ENCODE results near the gene ZNF668. TPM values are rescaled to one million over a fixed set of nuclear protein-coding genes. Genes with fewer than 3 reads are reported as not detected.

Gene ZNF668
- 10 to 100 TPM in 2 of 4 donors, 1 to 10 TPM in 2; 8.6 to 14.9 (median 10.7) TPM for total RNA-seq

DNA sequence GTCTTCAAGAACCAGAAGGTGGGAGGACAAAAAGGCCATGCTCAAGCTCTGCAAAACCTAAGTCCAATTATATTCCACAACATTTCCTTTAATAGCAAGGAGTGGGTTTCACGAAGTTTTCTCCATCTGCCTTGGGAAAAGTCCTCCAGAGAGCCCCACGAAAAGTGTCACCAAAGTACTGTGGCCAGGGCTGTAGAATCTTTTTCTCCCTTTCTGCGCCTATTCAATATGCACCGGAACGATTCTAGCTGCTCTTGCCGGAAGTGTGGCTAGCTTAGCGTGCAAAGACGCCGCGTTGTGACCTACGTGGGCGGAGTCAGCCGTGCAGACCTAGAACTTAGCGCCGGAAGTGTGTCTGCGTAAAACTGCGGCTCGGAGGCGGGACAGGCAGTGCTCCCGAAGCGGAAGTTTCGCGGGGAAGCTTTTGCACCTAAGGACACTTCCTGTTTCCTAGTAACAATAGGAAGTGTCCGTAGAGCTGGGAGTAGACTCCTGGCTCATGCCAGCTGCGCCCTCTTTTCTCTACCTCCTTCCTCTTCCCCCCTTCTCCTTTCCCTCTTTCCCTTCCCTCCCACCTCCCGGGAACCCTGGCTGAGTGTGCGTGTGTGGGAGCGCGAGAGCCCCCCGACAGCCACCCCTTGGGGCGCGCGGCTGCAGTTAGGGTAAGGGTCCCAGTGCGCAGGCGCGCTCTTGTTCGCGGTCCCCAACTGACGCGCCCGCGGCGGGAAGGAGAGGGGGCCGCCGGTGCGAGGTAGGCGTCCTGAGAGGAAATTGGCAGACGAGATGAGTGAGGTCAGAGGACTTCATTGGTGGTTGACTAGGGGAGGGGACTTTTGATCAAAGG is at the start of gene ZNF668, which contains the start of gene ZNF646:
Gene ZNF668 (minus strand): TSS at position 271 of the 844 bp plus-strand sequence. CDS start 9,781 bp downstream, outside the sequence.
Gene ZNF646 (plus strand): TSS at position 453 of the 844 bp plus-strand sequence. CDS start 1,903 bp downstream, outside the sequence.
- TF ChIP-seq CTCF (IDR thresholded peaks at IDR 0.05) (no peak), POLR2A (IDR thresholded peaks at IDR 0.05) (peak in 3 of 4 donors; percentile 56 to 73 (median 57))
- 0% methylated on average over 15 to 25 of the region's 48 CpGs for WGBS, 2 donors
- peak; percentile 92 for DNase-seq
- Histone ChIP-seq H3K27me3 (no peaks in the 10 kb centered on the region), H3K9me3 (no peaks in the 10 kb centered on the region), H3K4me1 (peaks cover 15 to 48% (median 23%) of the 10 kb centered on the region in 3 donors), H3K36me3 (peaks cover 25 to 33% (median 26%) of the 10 kb centered on the region in 3 donors), H3K27ac (peak within 1 kb of the TSS; percentile 95 to 99 (median 96)), H3K4me3 (peak within 1 kb of the TSS; percentile 92 to 97 (median 96))
- intact Hi-C loops (cut with DNase I), result no loop called here

GRCh38 chr16:31120129-31120528 is 46.1 kb upstream of the ZNF668 start:
- peak overlapping the region; percentile 52 to 99 (median 94) for H3K27ac ChIP-seq
- peaks cover 9 to 53% (median 25%) of the 10 kb centered on the region in 3 donors for H3K36me3 ChIP-seq
- no peak for DNase-seq
- no peaks in the 10 kb centered on the region for H3K27me3 ChIP-seq
- TF ChIP-seq POLR2A (IDR thresholded peaks at IDR 0.05), result no peak
- no peak for TF ChIP-seq CTCF (IDR thresholded peaks at IDR 0.05)
- H3K4me3 ChIP-seq, result no peak overlapping the region
- H3K9me3 ChIP-seq, result no peaks in the 10 kb centered on the region
- 90 to 93% methylated on average over 12 to 13 of the region's 16 CpGs for WGBS, 2 donors
- intact Hi-C loops (cut with DNase I), result no loop called here
- peaks cover 15 to 45% (median 18%) of the 10 kb centered on the region in 3 donors for H3K4me1 ChIP-seq

- Histone ChIP-seq H3K36me3 (peaks cover 9 to 43% (median 25%) of the 10 kb centered on the region in 3 donors), H3K4me3 (peak overlapping the region; percentile 47 to 88 (median 71)), H3K27ac (peak overlapping the region; percentile 90 to 99 (median 98)), H3K27me3 (no peaks in the 10 kb centered on the region), H3K4me1 (peaks cover 18 to 60% (median 20%) of the 10 kb centered on the region in 3 donors), H3K9me3 (no peaks in the 10 kb centered on the region)
- TF ChIP-seq CTCF (IDR thresholded peaks at IDR 0.05), result no peak
- TF ChIP-seq POLR2A (IDR thresholded peaks at IDR 0.05), result no peak
- intact Hi-C loops (cut with DNase I), result no loop called here
- 36% methylated on average over 9 of the region's 9 CpGs for WGBS, 2 donors
- DNase-seq, result no peak
Measured at GRCh38 chr16:31118223-31119155, 44.4 kb upstream of the ZNF668 start.

- peaks cover 9 to 35% (median 25%) of the 10 kb centered on the region in 3 donors for H3K36me3 ChIP-seq
- peaks cover 18 to 69% (median 25%) of the 10 kb centered on the region in 3 donors for H3K4me1 ChIP-seq
- TF ChIP-seq POLR2A (IDR thresholded peaks at IDR 0.05) (peak in 3 of 4 donors; percentile 69 to 90 (median 89)), CTCF (IDR thresholded peaks at IDR 0.05) (no peak)
- H3K9me3 ChIP-seq, result no peaks in the 10 kb centered on the region
- DNase-seq, result peak; percentile 89
- peak within 1 kb of the TSS; percentile 90 to 99 (median 98) for H3K27ac ChIP-seq
- no peaks in the 10 kb centered on the region for H3K27me3 ChIP-seq
- WGBS, 2 donors, result 0% methylated on average over 16 to 30 of the region's 68 CpGs
- intact Hi-C loops (cut with DNase I), result no loop called here
- H3K4me3 ChIP-seq, result peak within 1 kb of the TSS; percentile 47 to 88 (median 71)
Measured at GRCh38 chr16:31117384-31118222, 43.6 kb upstream of the ZNF668 start, which contains the start of gene KAT8. TSS of gene KAT8 (plus strand) at chr16:31117664. CDS start at chr16:31117682, 18 bp downstream.
